Epithelial cell of esophagus (primary cell): ENCODE results near the gene SLC48A1.
A peak's percentile ranks its signal among the peaks of the same experiment; 100 is the strongest.

Experiments
- DNase-seq: peaks from one replicate; pipeline ENCODE4 v3.0.0; 2010; ENCODE audit warnings: low read depth
- H3K4me3 ChIP-seq: 2 replicates; pipeline ENCODE4 v1.5.1; 2011; ENCODE audit warnings: mild to moderate bottlenecking, low read length, control low read depth
- TF ChIP-seq, protein P1 (sequence below): IDR thresholded peaks from 2 replicates; pipeline ENCODE4 v1.5.1; 2011; ENCODE audit warnings: low read depth, mild to moderate bottlenecking, low read length, control low read depth, inconsistent platforms; ENCODE audit not compliant: insufficient read depth; ENCODE audit errors: missing control alignments

The SLC48A1 gene

DNA sequence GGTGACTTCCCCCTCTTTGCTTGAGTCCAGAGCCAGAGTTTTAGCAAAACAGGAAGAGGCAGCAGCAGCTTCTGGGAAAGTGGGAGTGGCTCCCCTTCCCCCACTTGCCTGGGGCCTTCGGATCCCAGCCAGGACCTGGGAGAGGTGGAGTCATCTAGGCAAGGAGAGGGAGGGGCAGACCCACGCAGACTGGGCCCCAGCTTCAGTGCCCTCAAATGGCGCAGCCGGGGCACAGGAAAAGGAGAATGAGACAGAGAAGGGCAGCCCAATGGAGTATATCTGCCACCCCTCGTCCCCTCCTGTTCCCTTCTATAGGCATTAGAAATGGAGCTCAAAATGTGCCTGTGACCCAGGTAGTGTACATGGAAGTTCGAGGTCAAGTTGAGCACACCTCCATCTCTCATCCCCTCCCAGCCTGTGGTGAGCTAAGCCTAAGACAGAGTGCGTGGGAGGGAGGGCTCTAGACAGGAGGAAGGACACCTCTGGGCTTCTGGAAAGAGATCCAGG is 56.0 kb downstream of the SLC48A1 start:
- TF ChIP-seq, protein P1, sequence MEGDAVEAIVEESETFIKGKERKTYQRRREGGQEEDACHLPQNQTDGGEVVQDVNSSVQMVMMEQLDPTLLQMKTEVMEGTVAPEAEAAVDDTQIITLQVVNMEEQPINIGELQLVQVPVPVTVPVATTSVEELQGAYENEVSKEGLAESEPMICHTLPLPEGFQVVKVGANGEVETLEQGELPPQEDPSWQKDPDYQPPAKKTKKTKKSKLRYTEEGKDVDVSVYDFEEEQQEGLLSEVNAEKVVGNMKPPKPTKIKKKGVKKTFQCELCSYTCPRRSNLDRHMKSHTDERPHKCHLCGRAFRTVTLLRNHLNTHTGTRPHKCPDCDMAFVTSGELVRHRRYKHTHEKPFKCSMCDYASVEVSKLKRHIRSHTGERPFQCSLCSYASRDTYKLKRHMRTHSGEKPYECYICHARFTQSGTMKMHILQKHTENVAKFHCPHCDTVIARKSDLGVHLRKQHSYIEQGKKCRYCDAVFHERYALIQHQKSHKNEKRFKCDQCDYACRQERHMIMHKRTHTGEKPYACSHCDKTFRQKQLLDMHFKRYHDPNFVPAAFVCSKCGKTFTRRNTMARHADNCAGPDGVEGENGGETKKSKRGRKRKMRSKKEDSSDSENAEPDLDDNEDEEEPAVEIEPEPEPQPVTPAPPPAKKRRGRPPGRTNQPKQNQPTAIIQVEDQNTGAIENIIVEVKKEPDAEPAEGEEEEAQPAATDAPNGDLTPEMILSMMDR = no peak
- DNase-seq = peak; percentile 91
- no peak overlapping the region for H3K4me3 ChIP-seq

DNA sequence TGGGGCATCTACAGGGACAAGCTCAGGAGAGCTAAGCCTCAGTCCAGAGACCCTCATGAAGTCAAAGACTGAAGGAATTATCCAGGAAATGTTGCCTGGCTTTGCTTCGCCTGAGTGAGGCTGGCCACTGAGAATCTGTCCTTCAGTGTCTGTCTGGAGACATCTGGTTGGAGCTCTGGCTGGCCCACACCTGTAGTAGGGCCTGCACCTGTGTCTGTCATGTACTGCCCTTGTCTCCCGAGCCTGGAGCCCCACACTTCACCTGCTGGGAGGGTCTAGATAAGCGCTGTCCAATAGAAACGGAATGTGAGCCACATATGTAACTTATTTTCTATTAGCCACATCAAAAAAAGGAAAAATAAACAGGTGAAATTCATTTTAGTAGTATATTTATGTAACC is 56.5 kb downstream of the SLC48A1 start:
- TF ChIP-seq, protein P1 = no peak

More for the DNA sequence above, 56.5 kb downstream of the SLC48A1 start:
- no peak overlapping the region for H3K4me3 ChIP-seq
- DNase-seq = no peak
